AG09319 (cell line): ENCODE measurements around the gene NFE2L1.
A peak's percentile ranks its signal among the peaks of the same experiment; 100 is the strongest.

Experiments used
- DNase-seq: peaks from one replicate; pipeline ENCODE4 v3.0.0-alpha.2; 2010; ENCODE audit warnings: low read depth; ENCODE audit errors: extremely low read depth
- CTCF ChIP-seq: IDR thresholded peaks from 2 replicates; pipeline ENCODE4 v1.5.1; 2011; ENCODE audit warnings: low read depth, mild to moderate bottlenecking, inconsistent platforms, low read length, moderate library complexity

The NFE2L1 gene

GRCh38 chr17:48045316-48046001 is 2.7 kb upstream of the NFE2L1 start:
- DNase-seq = no peak
- no peak for TF ChIP-seq CTCF

- DNase-seq = no peak
- no peak for TF ChIP-seq CTCF
These were observed 1.9 kb upstream of the NFE2L1 start for GRCh38 chr17:48046296-48046695.

DNA sequence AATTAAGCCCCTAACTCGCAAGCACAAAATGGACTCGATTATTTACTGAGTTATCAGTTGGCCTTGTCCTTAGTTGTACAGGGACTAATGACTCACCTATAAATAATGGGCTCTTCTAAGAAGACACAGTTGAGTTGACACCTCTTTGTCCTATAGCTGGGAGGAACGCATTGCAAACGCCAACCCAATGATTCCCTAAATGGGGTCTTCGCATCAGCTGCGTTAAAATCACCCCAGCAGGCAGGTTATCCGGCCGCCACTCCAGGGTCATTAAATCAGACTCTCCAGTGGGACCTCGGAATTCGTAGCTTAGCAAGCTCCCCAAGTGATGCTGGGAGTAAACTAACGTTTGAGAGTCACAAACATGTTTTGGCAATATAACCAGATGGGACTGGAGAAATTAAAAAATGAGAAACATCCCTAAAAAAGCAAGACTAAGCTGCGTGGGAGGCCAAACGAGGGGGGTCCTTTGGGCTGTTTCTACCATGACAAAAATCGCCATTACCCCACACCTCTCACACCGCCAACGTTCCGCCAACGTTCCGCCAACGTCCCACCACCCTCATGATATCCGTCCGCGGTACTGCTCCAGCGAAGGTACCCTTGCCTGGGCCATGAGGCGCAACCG is 932 bp upstream of the NFE2L1 start:
- DNase-seq = no peak
- TF ChIP-seq CTCF = no peak

DNA sequence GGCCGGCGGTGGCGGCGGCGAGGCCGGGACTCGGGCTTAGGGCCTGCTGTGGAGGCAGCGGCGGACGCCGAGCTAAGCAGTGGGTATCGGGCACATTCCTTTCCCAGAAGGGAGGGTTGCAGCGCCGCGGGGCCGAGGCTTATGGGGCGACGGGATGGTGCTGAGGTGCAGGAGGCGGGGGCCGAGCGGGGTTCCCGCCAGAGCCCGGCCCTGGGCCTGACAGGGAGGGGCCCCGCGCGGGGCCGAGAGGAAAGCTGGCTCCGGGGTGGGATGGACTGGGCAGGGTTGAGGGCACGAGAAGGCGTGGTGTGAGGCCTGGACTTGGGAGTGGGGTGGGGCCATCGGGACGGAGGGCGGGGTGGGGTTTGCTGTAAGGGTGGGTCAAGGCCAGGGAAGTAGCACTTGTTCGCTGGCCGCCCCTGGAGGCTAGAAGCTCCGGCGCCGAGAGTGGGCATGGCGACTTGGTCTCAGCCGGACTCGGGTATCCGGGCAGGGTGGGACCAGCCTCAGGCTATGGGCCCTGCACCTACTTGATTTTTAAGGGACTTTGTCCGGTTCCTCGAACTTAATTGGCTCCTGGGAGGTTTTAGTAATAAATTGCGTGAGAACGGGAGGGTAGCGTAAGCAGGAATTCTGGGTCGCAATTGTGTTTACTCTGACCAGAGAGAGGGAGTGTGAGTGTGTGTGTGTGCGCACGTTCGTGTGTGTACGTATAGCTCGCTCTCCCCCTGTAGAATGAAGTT is 396 bp downstream of the NFE2L1 start:
- no peak for TF ChIP-seq CTCF
- DNase-seq = peak; percentile 90

- DNase-seq = no peak
- TF ChIP-seq CTCF = no peak
These were observed 3.1 kb downstream of the NFE2L1 start for GRCh38 chr17:48051283-48051682.

GRCh38 chr17:48051706-48052486 is 3.7 kb downstream of the NFE2L1 start:
- TF ChIP-seq CTCF = peak; percentile 15
- peak; percentile 84 for DNase-seq
